Mammary epithelial cell (primary cell): ENCODE measurements around the gene OR4M2.
"Not testable (repeated sequence)": the region's sequence is repeated elsewhere in the genome, so short reads cannot be mapped to it uniquely, and the experiment has no call there.

Experiments
- EZH2 ChIP-seq: IDR thresholded peaks from 2 replicates; pipeline ENCODE4 v1.6.1; 2012; ENCODE audit warnings: low read length, inconsistent platforms, borderline replicate concordance
- TF ChIP-seq, protein P1 (sequence below), 2 donors: IDR thresholded peaks in 1 of 2; conservative IDR thresholded peaks in 1 of 2; 2 replicates each; pipeline ENCODE4 v1.5.1; 2011 to 2012; ENCODE audit warnings: inconsistent platforms in 2 of 2, low read length in 2 of 2, mild to moderate bottlenecking in 2 of 2, control low read depth in 1 of 2, low read depth in 1 of 2; ENCODE audit not compliant: insufficient read depth in 1 of 2; ENCODE audit errors: extremely low read depth in 1 of 2

DNA sequence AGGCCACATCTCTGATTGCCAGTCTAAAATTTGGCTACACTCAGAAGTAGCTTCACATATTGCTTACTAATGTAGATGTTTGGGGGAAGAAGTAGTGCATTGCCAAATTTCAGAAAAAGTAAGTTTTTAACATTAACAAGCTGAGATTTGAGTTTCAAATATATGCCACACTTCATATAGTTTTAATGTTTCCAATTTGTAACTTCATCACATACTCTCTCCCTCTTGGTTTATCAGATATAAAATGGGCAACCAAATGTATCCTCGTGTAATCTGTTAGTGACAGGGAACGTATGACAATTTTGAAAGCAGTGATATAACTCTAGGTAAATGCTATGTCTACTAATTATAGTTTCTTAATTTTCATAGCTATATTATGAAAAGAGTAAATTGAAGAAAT is at the start of gene OR4M2:
- not testable (repeated sequence) for TF ChIP-seq EZH2
- TF ChIP-seq, protein P1, sequence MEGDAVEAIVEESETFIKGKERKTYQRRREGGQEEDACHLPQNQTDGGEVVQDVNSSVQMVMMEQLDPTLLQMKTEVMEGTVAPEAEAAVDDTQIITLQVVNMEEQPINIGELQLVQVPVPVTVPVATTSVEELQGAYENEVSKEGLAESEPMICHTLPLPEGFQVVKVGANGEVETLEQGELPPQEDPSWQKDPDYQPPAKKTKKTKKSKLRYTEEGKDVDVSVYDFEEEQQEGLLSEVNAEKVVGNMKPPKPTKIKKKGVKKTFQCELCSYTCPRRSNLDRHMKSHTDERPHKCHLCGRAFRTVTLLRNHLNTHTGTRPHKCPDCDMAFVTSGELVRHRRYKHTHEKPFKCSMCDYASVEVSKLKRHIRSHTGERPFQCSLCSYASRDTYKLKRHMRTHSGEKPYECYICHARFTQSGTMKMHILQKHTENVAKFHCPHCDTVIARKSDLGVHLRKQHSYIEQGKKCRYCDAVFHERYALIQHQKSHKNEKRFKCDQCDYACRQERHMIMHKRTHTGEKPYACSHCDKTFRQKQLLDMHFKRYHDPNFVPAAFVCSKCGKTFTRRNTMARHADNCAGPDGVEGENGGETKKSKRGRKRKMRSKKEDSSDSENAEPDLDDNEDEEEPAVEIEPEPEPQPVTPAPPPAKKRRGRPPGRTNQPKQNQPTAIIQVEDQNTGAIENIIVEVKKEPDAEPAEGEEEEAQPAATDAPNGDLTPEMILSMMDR (conservative IDR thresholded peaks at IDR 0.05 in 1 of 2, IDR thresholded peaks at IDR 0.05 in 1 of 2; ENCODE audit: extremely low read depth in 1 of 2, insufficient read depth in 1 of 2, low read depth in 1 of 2, low read length in 2 of 2): not testable (repeated sequence)
